Cardiac fibroblast (primary cell): ENCODE results near the gene FASN.
A peak's percentile ranks its signal among the peaks of the same experiment; 100 is the strongest.

Experiments used
- DNase-seq, 2 donors: peaks; one replicate each; pipeline versions ENCODE4 v3.0.0 to v3.0.0-alpha.2; 2010; ENCODE audit warnings: low read depth in 2 of 2
- H3K4me3 ChIP-seq, 2 donors: replicated peaks in 1 of 2; 1 replicate in 1 of 2; 2 replicates in 1 of 2; pipeline ENCODE4 v1.5.1; 2011; ENCODE audit warnings: low read depth in 2 of 2, low read length in 2 of 2, mild to moderate bottlenecking in 2 of 2, moderate library complexity in 1 of 2
- TF ChIP-seq, protein P1 (sequence below): IDR thresholded peaks from one replicate; pipeline ENCODE4 v1.5.1; 2011; ENCODE audit warnings: low read depth, mild to moderate bottlenecking, low read length, inconsistent platforms

FASN gene

GRCh38 chr17:82112914-82113311 lies 14.9 kb upstream of the FASN start:
- H3K4me3 ChIP-seq, result no peak overlapping the region
- no peak for DNase-seq
- TF ChIP-seq, protein P1, sequence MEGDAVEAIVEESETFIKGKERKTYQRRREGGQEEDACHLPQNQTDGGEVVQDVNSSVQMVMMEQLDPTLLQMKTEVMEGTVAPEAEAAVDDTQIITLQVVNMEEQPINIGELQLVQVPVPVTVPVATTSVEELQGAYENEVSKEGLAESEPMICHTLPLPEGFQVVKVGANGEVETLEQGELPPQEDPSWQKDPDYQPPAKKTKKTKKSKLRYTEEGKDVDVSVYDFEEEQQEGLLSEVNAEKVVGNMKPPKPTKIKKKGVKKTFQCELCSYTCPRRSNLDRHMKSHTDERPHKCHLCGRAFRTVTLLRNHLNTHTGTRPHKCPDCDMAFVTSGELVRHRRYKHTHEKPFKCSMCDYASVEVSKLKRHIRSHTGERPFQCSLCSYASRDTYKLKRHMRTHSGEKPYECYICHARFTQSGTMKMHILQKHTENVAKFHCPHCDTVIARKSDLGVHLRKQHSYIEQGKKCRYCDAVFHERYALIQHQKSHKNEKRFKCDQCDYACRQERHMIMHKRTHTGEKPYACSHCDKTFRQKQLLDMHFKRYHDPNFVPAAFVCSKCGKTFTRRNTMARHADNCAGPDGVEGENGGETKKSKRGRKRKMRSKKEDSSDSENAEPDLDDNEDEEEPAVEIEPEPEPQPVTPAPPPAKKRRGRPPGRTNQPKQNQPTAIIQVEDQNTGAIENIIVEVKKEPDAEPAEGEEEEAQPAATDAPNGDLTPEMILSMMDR, result no peak

- TF ChIP-seq, protein P1, result no peak
- H3K4me3 ChIP-seq, result no peak overlapping the region
- DNase-seq, result no peak
Observed at GRCh38 chr17:82112181-82112913, 14.3 kb upstream of the FASN start.

DNA sequence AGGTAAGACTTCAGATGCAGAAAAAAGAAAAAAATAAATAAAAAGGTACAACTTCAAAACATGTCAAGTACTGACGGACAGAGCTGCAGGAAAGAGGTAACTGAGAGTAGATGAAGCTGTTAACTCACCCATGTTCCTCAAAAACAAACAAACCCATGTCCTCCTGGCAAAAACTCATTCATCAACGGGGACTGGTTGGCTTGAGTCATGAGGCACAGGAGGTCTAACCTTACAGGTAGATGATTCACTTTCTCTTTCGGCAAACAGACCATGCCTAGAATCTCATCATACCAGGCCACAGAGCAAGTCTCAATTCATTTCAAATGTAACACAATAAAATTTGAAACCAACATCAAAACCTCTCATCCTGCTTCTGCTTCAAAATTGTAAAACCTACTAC lies 12.3 kb upstream of the FASN start:
- TF ChIP-seq, protein P1, result no peak
- DNase-seq, result no peak
- no peak overlapping the region for H3K4me3 ChIP-seq

DNA sequence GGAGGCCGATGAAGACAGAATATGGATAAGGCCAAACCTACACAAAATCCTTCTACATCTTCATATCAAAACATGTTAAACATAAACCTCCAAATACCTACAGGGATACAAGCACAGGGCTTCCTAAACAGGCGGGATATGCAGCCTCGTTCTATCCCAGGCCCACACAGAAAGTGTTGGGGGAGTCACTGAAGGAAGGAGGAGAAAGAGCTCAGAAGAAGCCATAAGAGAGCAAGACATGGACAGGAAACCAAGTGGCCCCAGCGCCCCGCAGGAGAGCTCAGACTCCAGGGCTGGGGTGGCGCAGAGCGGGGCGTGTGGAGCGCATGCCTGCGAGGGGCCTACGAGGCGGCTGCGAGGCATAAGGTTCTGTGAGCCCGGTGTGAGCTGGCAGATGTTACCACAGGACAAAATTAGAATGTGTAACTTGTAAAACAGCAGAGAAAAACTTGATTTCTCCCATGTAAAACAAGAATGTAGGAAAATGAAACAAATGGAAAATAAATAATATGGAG lies 11.0 kb upstream of the FASN start:
- TF ChIP-seq, protein P1, result no peak
- no peak for DNase-seq
- H3K4me3 ChIP-seq, result no peak overlapping the region

GRCh38 chr17:82108496-82108945 lies 10.5 kb upstream of the FASN start:
- TF ChIP-seq, protein P1, result no peak
- H3K4me3 ChIP-seq, result no peak overlapping the region
- no peak for DNase-seq

DNA sequence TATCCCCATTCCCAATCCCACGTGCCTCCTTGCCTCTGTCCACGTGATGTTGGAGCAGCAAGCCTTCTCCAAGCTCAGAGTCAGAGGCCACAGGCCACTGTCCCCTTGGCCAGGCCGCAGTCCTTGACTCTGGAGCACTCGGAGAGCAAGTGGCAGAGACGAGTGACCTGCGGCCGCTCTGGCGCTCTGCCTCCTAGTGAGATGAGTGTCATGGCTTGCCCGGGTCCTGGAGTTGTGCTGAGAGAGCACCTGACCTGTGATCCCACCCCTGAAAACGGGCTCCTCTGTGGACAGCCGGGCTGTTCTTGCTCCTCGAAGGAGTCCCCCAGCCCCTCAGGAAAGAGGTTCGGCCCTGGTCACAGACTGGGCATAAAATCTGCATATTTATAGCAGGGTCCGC lies 10.0 kb upstream of the FASN start:
- H3K4me3 ChIP-seq, result no peak overlapping the region
- no peak for DNase-seq
- TF ChIP-seq, protein P1, result no peak

- DNase-seq, result no peak
- no peak overlapping the region for H3K4me3 ChIP-seq
- TF ChIP-seq, protein P1, result peak; percentile 33
Observed at GRCh38 chr17:82107341-82107860, 9.4 kb upstream of the FASN start.
